Germinal center (tissue), 1 donor: ENCODE data around the gene RNU6-9.
"Not testable (repeated sequence)": the region's sequence is repeated elsewhere in the genome, so short reads cannot be mapped to it uniquely, and the experiment has no call there.

Source experiments
- DNase-seq: peaks from one replicate; pipeline ENCODE4 v3.0.0; 2012; ENCODE audit warnings: mixed read lengths, low spot score

RNU6-9 gene

DNA sequence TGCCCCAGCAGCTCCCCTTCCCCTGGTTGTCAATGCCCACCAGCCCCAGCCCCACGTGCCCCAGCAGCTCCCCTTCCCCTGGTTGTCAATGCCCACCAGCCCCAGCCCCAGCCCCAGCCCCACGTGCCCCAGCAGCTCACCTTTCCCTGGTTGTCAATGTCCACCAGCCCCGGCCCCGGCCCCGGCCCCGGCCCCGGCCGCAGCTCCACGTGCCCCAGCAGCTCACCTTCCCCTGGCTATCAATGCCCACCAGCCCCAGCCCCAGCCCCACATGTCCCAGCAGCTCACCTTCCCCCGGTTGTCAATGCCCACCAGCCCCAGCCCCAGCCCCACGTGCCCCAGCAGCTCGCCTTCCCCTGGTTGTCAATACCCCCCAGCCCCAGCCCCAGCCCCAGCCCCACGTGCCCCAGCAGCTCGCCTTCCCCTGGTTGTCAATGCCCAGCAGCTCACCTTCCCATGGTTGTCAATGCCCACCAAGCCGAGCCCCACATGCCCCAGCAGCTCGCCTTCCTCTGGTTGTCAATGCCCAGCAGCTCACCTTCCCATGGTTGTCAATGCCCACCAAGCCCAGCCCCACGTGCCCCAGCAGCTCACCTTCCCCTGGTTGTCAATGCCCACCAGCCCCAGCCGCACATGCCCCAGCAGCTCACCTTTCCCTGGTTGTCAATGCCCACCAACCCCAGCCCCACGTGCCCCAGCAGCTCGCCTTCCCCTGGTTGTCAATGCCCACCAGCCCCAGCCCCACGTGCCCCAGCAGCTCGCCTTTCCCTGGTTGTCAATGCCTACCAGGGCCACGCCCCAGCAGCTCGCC, 14.3 kb upstream of the RNU6-9 start:
- DNase-seq: not testable (repeated sequence)

DNA sequence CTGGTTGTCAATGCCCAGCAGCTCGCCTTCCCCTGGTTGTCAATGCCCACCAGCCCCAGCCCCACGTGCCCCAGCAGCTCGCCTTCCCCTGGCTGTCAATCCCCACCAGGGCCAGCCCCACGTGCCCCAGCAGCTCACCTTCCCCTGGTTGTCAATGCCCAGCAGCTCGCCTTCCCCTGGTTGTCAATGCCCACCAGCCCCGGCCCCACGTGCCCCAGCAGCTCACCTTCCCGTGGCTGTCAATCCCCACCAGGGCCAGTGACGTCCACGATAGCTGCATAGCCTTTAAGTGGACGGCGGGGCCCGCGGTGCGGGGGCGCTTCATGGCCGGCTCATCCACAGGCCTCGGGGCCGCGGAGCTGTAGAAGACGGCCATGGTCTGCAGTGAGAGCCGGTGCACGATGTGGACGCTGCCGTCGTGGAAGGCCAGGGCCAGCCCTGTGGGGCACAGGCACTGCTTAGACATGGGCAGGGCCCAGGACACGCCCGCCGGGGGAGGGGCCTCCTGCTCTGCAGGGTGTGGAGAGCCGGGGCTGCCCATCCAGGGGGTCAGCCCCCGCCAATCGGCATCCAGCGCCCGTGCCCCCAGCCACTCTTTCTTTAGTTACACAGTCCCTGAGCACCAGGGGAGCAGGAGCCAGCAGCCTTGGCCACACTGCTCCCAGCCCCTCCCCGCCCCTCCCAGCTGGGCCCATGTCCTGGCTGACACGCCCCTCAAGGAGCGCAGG, 13.4 kb upstream of the RNU6-9 start:
- no peak for DNase-seq

DNA sequence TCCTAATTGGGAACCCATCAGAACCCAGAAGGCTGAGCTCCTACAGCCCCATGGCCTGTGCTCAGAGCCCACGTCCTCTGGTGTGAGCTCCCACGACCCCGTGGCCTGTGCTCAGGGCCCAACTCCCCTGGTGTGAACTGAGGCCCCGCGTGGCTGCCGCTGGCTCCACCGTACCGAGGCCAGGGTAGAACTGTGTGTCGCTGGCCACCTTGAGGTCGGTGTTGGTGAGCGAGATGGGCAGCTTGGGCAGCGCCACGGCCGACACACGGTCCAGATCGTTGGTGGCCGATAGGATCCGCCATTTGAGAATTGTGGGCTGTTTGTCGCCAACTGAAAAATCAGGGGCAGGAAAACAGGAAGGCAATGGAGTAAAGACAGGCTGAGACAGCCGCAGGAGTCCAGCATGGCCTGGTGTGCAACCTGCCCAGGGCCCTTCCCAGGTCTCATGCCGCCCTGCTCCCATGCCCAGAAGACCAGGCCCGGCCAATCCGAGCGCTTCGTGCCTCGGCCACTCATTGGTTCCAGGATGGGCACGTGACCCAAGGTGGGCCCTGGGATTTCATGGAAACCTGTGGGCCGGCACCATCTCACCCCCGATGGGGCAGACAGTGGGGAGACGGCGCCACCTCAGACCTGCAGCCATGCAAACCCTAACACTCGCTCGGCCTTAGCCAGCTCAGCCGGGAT, 11.8 kb upstream of the RNU6-9 start:
- DNase-seq: no peak

DNA sequence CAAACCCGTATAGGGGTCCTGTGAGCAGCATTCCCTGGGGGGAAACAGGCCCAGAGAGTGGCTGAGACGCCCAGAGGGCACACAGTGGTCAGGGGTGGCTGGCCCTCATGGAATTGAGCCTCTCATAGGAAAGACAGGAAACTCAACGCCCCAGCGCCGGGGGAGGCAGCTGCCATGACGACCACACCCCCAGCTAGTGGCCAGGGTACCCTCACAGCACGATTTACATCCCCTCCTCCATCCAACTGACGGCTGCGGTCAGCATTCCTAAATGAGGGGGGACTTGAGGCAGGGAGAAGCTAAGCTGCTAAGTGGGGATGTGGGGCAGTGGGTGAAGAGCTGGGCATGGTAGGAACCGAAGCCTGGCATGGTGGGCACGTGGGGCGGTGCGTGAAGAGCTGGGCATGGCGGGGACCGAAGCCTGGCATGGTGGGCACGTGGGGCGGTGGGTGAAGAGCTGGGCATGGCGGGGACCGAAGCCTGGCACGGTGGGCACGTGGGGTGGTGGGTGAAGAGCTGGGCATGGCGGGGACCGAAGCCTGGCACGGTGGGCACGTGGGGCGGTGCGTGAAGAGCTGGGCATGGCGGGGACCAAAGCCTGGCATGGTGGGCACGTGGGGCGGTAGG, 10.3 kb upstream of the RNU6-9 start:
- no peak for DNase-seq

DNA sequence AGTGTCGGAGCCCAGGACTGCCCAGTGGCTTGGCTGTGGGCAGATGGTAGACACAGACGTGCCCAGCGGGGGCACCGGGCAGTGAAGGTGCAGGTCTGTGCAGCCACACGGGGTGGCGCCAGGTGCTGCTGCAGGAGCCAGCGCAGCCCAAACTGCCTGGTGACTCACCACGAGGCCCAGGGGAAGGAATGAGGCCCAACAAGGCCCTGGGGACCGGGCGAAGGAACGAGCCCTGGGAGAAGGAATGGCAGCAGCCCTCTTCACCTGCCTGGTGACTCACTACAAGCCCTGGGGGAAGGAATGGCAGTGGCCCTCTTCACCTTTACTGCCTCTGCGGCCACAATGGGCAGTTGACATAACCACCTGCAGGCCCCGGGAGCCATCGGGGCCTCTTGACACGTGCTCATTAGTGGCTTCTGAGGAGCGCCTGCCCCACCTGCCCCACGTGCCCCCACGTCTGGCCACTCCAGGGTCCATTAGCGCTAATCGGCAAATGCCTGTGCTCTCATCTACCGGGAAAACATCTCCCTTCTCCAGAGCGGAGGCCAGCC, 9.5 kb upstream of the RNU6-9 start:
- DNase-seq: no peak

DNA sequence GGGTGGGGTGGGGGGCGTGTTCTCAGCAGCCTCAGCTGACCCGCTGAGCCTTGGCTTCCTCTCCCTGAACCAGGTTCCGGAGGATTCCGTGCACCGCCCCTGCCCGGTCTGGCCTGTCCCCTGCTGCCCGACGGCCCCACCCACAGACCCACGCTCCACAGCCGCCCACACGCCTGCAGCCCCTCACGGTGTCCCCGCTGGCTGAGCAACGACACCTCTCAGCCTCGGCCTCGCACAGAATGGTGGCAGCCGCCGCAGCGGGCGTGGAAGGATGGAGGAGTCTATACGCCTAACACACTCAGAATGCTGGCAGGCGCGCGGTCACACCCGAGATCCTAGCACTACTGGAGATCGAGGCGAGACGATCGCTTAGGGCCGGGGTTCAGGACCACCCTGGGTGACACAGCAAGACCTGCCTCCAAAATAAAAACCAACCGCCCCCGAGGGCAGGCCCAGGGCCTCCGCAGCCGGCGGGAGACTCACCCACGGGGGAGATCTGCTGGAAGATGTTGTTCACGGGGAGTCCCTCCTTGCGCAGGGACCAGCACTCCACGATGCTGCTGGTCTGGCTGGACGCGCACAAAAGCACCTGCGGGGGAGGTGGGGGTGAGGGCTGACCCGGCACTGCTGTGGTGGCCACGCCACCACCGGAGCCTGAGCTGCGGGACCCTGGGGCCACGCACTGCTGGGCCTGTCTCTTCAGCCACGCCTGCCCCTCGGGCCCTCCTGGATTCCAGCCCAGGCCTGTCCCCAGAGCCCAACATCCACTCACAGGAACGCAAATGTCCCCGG, 8.7 kb upstream of the RNU6-9 start:
- DNase-seq: no peak

DNA sequence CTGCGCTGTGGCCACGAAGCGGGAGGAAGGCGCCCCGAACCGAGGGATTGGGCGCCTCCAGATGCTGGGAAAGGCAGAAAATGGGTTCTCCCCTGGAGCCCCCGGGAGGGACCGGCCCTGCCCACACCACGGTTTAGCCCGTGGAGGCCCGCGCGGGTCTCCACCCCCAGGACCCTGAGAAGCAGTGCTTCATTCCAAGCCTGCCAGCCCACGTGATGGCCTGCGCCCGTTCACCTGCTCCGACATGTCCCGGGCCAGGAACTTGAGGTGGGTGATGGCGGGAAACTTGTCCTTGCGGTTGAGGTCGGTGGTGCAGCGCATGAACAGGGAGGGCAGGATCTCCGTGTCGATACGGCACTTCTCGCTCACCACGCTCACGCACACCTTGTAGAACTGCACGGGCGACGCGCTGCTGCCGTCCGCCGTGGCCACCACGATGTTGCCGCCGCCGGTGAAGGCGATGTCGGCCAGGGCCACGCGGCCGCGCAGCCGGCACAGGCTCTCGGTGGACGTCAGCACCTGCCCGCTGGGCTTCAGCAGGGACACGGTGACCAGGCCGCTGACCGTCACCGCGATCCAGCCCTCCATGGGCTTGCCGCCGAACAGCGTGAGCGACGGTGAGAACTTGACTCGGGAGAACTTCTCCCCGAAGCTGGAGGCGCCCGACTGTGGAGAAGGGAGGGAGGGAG, 7.6 kb upstream of the RNU6-9 start:
- DNase-seq: no peak

DNA sequence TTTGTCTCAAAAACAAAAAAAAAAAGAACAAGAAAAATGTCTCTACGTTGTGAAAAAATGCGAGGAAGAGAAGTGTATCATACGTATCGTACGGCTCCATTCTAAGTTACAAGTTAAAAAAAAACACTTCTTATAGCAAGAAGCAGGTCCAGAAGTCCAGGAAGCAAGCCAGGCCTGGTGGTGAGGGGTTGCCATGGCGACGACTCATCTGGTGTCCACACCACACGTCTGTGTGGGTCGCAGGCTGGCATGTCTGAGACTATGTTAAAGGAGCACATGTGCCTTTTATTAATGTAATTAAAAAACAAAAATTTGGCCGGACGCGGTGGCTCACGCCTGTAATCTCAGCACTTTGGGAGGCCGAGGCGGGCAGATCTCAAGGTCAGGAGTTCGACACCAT, 6.2 kb upstream of the RNU6-9 start:
- no peak for DNase-seq

DNA sequence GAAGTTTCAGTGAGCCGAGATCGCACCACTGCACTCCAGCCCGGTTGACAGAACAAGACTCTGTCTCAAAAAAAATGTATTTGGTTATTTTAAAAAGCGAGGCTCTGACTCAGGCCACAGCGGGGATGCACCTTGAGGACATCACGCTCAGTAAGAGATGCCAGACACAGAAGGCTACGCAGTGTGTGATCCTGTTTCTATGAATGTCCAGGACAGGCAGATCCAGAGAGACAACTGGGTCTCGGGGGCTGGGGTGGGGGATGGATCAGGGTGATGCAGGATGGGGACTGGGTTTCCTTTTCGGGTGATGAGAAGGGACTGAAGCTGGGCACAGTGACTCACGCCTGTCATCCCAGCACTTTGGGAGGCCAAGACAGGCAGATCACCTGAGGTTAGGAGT, 5.7 kb upstream of the RNU6-9 start:
- no peak for DNase-seq

DNA sequence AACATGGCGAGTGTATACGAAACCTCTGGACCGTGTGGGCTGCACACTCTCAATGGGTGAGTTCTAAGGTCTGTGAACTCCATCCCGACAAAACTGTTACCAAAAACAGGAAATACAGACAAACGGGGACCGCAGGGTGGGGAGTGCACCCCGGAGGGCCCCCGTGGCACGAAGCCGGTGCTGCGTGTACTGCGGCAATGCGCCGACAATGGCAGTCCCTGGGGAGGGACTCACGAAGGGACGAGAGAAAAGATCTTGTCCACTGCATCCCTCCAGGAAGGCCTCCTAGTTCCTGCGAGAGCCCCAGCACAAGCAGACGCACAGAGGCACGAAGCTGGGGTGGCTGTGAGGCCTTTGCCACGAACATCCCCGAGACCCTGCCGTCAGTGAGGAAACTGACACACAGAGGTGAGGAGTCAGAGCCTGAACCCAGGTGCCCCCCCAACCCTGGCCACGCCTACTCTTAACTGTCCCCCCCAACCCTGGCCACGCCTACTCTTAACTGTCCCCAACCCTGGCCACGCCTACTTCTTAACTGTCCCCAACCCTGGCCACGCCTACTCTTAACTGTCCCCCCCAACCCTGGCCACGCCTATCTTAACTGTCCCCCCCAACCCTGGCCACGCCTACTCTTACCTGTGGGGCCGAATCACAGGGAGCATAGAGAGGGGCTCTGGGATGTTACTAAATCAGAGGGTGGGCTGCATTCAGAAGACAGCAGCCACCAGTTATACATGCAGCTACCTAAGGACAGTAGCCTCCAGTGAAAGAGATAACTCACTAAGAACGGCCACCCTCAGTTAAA, 4.5 kb upstream of the RNU6-9 start:
- no peak for DNase-seq

DNA sequence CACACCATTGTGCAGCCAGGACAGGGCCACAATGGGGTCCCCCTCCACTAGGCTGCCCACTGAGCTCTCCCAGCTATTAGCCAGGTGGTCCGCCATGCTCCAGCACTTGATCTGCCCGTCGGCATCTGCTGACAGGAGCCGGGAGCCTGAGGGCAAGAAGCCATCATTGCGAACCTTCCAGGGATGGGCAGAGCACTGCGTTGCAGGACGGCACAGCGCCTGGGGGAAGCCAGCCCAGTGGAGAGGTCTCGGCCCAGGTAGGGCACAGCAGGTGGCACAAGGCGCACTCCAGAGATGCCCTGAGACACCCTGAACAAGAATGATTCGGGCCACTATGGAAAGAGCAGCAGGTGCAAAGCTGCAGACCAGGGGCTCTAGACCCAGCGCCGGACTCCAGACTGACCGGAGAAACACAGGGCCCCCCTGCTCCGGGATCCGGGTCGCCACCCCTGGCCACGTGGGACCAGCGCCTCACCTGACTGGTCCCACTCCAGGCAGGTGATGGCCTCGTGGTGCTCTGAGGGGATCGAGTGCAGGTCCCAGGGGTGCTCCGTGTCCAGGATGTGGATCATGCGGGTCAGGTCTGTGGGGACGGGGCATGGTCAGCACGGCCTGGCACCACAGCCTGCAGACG, 3.5 kb upstream of the RNU6-9 start:
- DNase-seq: no peak

DNA sequence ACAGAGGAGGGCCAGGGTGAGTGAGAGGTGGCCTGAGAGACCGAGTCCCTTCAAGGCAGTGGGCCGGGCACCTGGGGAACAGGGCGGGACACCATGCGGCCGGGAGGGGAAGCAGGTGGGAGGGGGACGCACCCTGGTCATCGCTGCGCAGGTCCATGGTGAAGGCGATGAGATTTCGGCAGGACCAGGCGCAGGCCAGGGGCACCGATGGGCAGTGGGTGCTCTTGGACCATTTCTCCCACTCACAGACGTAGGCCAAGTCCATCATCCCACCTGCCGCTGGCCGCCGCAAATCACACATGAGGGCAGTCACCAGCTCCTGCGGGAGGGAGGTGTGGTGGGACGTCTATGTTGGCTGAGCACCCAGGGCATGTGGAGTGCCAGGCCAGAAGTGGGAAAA, 2.5 kb upstream of the RNU6-9 start:
- DNase-seq: no peak

DNA sequence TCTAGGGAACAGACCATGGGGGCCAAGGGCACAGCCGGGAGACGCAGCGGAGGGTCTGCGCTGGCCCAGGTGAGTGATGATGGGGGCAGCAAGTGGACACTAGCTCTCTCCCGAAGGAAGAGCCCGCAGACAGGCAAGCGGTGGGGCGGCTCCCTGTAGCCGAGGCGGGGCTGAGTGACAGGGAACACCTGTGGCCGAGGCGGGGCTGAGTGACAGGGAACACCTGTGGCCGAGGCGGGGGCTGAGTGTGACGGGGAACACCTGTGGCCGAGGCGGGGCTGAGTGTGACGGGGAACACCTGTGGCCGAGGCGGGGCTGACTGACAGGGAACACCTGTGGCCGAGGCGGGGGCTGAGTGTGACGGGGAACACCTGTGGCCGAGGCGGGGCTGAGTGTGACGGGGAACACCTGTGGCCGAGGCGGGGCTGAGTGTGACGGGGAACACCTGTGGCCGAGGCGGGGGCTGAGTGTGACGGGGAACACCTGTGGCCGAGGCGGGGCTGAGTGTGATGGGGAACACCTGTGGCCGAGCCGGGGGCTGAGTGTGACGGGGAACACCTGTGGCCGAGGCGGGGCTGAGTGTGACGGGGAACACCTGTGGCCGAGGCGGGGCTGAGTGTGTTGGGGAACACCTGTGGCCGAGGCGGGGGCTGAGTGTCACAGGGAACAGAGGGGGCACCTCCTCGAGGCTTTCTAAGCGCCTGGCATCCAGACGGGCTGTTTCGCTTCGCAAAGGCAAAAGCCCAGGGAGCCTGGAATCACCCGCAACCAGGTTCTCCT, 1.7 kb upstream of the RNU6-9 start:
- not testable (repeated sequence) for DNase-seq

DNA sequence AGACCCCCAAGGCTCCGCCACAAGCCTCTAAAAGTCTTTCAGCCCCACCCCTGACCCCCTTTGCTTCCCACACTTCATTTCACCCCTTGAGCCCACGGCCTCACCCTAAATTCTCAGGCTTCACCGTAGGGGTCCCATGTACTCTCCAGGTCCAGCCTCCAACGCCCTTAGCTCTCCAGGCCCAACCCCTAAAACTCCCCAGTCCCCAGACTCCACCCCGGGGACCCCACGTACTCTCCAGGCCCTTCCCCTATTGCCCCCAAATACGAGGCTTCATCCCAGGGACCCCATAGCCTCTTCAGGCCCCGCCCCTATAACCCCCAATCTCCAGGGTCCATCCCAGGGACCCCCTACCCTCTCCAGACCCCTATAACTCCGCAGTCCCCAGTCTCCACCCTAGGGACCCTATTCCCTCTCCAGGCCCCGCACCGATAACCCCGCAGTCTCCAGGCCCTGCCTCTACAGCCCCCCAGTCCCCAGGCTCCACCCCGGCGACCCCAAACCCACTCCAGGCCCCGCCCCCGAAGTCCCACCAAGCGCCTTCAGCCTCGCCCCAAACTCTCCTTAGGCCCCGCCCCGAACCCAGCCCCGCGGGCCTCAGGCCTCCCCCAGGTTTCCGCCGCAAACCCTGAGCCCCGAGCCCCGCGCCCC, 916 bp upstream of the RNU6-9 start:
- DNase-seq: peak; percentile 59

DNA sequence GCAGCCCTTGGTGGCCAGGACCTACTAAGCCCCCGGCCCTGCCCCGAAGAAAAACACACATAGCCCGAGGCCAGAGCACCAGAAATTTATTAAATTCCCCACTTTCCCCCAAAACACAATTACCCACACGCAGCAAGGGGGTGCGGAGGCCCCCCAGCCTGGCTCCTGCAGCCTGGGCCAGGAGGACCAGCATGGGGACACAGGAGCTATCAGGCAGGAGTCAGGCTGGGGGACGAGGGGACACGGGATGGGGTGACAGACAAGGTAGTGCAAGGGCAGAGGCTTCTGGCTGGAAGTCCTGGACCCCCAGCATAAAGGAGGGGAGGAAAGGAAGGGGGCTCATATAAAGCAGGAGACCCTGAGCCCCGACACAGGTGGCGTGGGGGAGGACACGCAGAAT, 3.1 kb downstream of the RNU6-9 start:
- no peak for DNase-seq

DNA sequence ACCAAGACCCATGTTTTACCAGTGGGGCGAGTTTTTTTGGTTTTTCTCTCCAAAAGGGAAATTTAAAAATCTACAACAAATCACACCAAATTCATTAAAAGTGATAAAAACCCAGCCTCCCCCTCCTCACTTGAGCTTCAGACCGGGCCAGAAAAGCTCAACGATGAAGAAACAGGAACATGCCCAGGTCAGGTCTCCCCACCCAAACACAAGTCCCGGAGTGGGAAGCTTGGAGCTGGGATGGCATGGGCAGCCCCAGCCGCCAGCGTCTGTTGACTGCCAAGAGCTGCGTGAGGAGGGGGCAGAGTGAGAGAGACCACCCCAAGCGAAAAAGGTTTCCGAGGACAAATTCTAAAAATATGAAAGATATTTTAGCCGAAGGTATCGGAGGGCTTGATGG, 3.7 kb downstream of the RNU6-9 start:
- DNase-seq: no peak

DNA sequence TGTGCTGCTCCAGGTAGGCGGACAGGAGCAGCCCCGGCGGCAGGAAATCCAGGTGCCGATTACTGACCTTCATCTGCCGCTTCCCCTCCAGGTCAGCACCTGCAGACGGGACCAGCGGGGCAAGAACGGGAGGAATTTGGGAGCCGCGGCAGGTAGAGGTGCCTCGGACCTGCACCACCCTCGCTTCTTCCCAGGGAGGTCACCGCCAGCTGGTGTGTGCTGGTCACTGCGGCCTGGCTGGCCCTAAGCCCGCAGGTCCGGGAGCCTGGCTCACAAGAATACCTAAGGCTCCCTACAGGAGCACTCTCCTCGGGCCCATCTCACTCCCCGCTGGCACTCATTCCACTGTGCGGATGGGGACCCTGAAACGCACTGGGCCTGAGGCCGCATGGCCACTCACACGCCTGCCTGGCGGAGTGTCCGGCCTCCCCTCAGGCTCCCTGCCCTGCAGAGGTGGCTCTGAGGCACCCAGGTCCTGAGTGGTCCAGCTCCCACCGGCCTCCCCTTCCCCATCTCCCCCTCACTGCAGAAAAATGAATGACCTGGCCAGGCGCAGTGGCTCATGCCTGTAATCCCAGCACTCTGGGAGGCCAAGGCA, 4.3 kb downstream of the RNU6-9 start:
- no peak for DNase-seq

DNA sequence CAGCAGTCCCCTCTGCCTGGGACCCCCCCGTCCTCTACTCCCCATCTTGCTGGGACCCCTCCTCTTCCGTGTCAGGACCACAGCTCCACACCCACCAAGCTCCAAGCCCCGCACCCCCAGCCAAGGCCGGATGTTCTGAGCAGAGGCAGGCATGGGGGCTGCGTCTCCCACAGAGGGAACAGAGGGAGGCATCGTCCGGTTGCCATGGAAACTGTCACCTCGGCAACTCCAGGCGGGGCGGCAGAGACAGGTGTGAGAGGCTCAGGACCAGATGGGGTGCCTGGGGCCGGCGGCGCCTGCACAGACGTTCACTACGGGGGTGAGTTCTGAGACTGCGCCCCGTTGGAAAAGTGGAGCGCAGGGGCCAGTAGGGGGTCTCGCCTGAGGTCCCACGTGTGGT, 5.4 kb downstream of the RNU6-9 start:
- peak; percentile 58 for DNase-seq
